ENCODE measurements around the gene STARD6.
"Not testable (repeated sequence)": the region's sequence is repeated elsewhere in the genome, so short reads cannot be mapped to it uniquely, and the experiment has no call there.

The STARD6 gene

DNA sequence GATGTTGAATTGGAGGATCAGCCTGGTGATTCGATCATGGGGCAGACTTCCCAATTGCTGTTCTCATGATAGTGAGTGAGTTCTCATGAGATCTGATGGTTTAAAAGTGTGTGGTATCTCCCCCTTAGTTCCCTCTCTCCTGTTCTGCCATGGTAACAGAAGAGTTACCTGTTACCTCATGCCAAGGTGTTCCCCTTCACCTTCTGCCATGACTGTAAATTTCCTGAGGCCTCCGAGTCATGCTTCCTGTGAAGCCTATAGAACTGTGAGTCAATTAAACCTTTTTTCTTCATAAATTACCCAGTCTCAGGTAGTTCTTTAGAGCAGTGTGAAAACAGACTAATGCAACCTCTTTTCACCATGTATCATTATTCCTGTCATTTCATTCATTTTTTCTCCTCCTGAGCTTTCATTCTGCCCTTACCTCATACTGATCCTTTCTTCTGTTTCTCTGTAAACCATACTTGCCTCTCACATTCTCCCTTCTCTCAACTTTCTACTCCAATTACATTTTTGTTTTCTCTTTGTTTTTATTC is 22.0 kb downstream of the STARD6 start:
- DNase-seq, result no peak

GRCh38 chr18:54330768-54331548 is 26.7 kb downstream of the STARD6 start:
- no peak for DNase-seq

DNA sequence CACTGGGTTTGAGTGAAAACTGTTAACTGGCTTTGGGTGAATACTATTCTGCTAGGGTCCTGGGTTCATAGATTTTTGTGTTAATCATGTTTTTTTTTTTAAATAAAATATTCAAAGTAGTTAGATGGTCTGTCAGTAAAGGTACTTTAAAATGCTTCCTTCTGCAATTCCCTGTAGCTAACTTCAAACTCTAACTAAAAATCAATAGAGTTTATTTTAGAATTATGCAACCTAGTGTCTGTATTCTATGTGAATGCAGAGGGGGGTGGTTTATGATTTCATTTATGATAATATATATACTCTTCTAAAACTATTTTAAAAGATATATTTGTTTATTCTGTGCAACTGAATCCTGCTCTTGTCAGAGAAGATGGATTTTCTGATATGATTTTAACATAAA is 27.9 kb downstream of the STARD6 start:
- DNase-seq, result no peak

DNA sequence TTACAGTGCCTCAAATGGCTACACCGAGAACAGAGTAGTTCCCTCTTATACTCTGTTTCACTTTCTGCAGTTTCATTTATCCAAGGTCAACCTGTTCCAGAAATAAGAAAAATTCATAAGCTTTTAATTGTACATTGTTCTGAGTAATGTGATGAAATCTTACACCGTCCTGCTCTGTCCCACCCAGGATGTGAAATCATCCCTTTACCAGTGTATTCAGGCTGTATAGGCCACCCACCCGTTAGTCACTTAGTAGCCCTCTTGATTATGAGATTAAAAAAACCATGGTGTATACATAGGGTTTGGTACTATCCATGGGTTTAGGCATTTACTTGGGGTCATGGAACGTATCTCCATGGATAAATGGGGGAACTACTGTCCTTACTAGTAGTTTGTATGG is 29.8 kb downstream of the STARD6 start:
- DNase-seq, result no peak

- no peak for DNase-seq
Measured at GRCh38 chr18:54323970-54324369, 33.7 kb downstream of the STARD6 start.

DNA sequence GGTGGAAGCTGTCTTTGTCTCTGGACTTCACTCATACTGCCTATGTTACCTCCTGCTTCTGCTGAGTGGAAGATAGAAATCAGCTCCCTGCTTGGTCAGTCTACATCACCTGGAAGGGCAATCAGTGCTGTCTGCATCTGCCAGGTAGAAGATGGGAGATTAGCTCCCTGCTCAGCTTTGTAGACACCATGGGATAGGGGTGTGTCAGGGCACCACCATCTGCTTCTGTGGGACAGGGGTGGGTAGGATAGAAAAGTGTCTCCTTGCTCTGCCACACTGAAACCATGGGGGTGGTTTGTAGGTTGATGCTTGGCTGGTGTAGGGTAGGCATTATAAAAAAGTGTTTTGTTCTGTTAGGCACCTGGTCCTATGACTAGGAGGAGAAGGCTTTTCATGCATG is 34.1 kb downstream of the STARD6 start:
- no peak for DNase-seq

- no peak for DNase-seq
Measured at GRCh38 chr18:54316071-54316820, 41.4 kb downstream of the STARD6 start.

GRCh38 chr18:54309564-54309963 is 48.1 kb downstream of the STARD6 start:
- DNase-seq, result not testable (repeated sequence)

DNA sequence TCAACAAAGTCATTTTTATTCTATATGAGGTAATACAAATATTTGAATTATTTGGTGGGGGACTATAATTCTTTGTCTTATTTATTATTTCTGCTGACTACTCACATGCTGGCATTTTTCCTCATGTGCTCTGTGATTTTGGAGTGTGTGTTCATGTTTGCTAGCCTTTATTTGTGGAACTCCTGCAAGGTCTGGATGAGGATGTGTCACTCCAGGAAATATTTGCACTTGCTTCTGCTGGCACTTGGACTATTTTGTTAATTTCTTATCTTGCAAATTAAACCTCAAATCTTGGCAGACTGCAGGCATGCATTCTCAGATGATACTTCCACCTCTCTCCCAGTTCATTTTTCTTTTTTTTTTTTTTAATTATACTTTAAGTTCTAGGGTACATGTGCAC is 54.2 kb downstream of the STARD6 start:
- DNase-seq, result no peak

- not testable (repeated sequence) for DNase-seq
Measured at GRCh38 chr18:54298991-54299390, 58.7 kb downstream of the STARD6 start.

DNA sequence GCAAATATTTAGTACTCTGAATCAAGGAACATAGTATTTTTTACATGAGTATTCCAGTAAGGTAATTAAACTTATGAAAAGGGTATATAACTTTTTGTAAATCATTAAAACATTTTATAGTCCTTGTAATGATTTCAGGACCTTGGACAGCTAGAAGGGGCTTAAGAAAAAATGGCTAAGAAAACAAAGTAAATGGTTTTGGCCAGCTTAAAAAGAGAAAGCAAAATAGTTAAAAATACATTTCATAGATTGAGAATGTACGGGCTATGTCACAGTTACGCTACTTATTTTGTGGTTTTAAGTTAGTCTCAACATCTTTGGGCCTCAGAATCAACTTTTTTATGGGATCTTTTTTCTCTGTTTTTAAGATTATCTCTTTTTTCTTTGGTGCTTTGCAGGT is 61.6 kb downstream of the STARD6 start:
- DNase-seq, result no peak

DNA sequence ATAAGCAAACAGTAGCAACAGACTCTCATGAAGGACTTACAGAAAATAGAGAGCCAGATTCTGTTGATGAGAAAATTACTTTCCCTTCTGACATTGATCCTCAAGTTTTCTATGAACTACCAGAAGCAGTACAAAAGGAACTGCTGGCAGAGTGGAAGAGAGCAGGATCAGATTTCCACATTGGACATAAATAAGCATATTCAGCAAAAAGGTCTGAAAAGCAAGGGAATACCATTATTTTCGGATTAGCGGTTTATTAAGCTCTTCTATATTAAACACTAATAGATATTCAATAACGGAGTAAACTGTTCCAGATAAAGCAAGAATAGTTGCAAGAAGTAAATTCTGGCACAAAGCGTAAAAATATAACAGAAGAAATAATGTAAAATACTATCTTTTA is 63.4 kb downstream of the STARD6 start:
- DNase-seq, result no peak

DNA sequence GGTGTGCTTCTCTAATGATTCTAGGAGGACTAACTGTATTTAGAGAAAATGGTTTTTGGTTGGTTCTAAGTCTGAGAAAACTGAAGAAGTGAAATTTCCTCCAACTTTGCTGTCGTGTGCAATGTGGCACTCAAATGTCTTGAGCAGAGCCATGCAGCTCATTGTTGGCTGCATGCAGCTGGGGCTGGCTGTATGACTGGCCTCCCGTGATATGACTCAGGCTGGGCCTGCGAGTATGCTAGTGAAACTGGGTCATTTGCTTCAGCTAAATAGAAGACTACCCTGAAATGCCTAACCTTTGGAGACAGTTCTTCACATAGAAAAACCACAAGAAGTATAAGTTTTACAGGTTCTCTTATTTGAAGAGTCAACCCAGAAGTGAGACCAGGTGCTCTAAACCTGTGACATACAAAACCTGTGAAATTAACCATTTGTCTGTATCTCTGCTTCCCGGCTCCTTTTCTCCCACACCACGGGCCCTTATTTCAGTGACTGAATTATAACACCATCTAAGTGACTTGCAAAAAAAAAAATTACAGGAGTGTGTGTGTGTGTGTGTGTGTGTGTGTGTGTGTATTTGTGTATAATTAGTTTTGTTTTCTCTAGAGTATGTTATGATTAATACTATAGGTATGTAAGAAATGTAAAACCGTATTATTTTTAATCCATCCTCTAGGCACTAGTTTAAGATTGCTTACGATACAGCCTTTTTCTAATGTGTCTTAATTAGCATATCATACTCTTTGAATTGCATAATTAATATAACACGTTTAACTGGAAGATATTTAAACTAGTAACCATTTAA is 72.5 kb downstream of the STARD6 start:
- DNase-seq, result no peak

GRCh38 chr18:54284535-54284934 is 73.1 kb downstream of the STARD6 start:
- DNase-seq, result no peak

DNA sequence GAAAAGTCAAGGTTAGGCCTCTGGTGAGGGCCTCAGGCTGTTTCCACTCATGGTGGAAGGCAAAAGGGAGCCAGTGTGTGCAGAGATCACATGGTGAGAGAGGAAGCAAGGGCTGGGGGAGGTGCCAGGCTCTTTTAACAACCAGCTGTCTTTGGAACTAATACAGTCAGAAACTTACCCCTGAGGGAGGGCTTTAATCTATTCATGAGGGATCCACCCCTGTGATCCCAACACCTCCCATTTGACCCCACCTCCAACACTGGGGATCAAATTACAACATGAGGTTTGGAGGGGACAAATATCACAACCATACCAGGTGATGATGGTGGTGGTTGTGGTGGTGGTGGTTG is 77.5 kb downstream of the STARD6 start:
- no peak for DNase-seq

- DNase-seq, result no peak
Measured at GRCh38 chr18:54279477-54280219, 78.0 kb downstream of the STARD6 start.

GRCh38 chr18:54278615-54279014 is 79.0 kb downstream of the STARD6 start:
- no peak for DNase-seq

DNA sequence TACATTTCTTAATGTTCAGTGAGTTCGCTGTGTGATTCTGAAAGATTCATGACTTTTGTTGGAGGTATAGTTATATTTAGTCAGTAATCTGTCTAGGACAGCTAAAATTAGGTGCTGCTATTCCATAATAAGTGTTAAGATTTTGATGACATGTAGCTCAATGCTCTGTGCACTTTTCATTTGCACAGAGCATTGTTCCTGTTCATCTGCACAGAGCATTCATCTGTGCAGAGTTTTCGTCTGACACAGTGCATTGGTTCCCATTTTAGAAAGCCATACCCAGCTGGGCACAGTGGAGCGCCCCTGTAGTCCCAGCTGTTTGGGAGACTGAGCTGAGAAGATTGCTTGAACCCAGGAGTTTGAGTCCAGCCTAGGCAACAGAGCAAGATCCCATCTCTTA is 79.8 kb downstream of the STARD6 start:
- DNase-seq, result no peak

All from NCI-H510A treated with DMSO at 0.1 percent for 48 hours (cell line).